ENCODE measurements around the gene PLS1. TPM values are rescaled to one million over a fixed set of nuclear protein-coding genes. Genes with fewer than 3 reads are reported as not detected.

The PLS1 gene
- polyA plus RNA-seq, 2 of the 4 experiments (the other 2 are of a cell fraction) = 18.5 to 78.1 TPM

GRCh38 chr3:142609136-142609535 lies 12.9 kb downstream of the PLS1 start:
- ATAC-seq (no peak), DNase-seq (ENCODE audit: low read depth in 1 of 2, low spot score in 1 of 2) (no peak), FAIRE-seq (no peak)
- no peak overlapping the region for H3K4me2 ChIP-seq
- peaks cover 24% of the 10 kb centered on the region for H3K4me1 ChIP-seq
- POLR2A ChIA-PET = no interaction called here
- no peak overlapping the region for H3K4me3 ChIP-seq
- TF ChIP-seq BCL3 (IDR thresholded peaks at IDR 0.05) (no peak), E2F6 (IDR thresholded peaks at IDR 0.05; ENCODE audit: borderline replicate concordance, low read depth) (no peak), MAZ (IDR thresholded peaks at IDR 0.05; ENCODE audit: borderline replicate concordance, low read depth, low read length) (no peak), FOXS1 (CRISPR knock-in tag; IDR thresholded peaks at IDR 0.05) (no peak), GATA3 (IDR thresholded peaks at IDR 0.05; ENCODE audit: borderline replicate concordance) (no peak), HOXB13 (CRISPR knock-in tag; IDR thresholded peaks at IDR 0.05; ENCODE audit: low read depth) (no peak), TFCP2L1 (CRISPR knock-in tag; IDR thresholded peaks at IDR 0.05) (no peak), EHF (CRISPR knock-in tag; IDR thresholded peaks at IDR 0.05) (no peak), ZNF302 (CRISPR knock-in tag; IDR thresholded peaks at IDR 0.05) (no peak), NPAS2 (CRISPR knock-in tag; IDR thresholded peaks at IDR 0.05; ENCODE audit: borderline replicate concordance) (no peak), MYC (IDR thresholded peaks at IDR 0.05; ENCODE audit: borderline replicate concordance, low read length) (no peak), FOSL2 (IDR thresholded peaks at IDR 0.05) (no peak), FOSL2 (CRISPR knock-in tag; IDR thresholded peaks at IDR 0.05) (no peak)
- CTCF ChIA-PET = interaction anchor here (1.0 to 2.0 kb wide), 4 partner anchors 12 to 219 kb away, joined by 3 to 9 read pairs (median 4); partner anchors contain the start of gene PLS1
- H3K9me3 ChIP-seq = no peaks in the 10 kb centered on the region
- WGBS (ENCODE audit: missing lambda C conversion rate) = 93% methylated on average over 1 of the region's 1 CpG
- no peak overlapping the region for H3K27ac ChIP-seq

- POLR2A ChIA-PET = no interaction called here
- CTCF ChIA-PET = interaction anchor here (0.6 to 1.4 kb wide), 3 partner anchors 14 to 40 kb away, joined by 3 to 4 read pairs (median 4); no protein-coding TSS in a partner anchor
These were observed 15.0 kb downstream of the PLS1 start for GRCh38 chr3:142611206-142611605.

More at GRCh38 chr3:142611206-142611605, 15.0 kb downstream of the PLS1 start:
- H3K4me2 ChIP-seq = no peak overlapping the region
- peaks cover 37% of the 10 kb centered on the region for H3K4me1 ChIP-seq
- WGBS (ENCODE audit: missing lambda C conversion rate) = 95% methylated on average over 1 of the region's 1 CpG
- TF ChIP-seq HMGXB4 (CRISPR knock-in tag; IDR thresholded peaks at IDR 0.05; ENCODE audit: borderline replicate concordance) (no peak), CHD2 (IDR thresholded peaks at IDR 0.05; ENCODE audit: low read length, partially characterized antibody) (no peak), CHD4 (IDR thresholded peaks at IDR 0.05; ENCODE audit: borderline replicate concordance) (no peak), RNF2 (IDR thresholded peaks at IDR 0.05; ENCODE audit: borderline replicate concordance, low read depth) (no peak), CTCF (IDR thresholded peaks at IDR 0.05) (no peak)
- no peak overlapping the region for H3K27ac ChIP-seq
- H3K4me3 ChIP-seq = no peak overlapping the region
- FAIRE-seq (no peak), DNase-seq (ENCODE audit: low read depth in 1 of 2, low spot score in 1 of 2) (no peak), ATAC-seq (no peak)
- H3K9me3 ChIP-seq = no peaks in the 10 kb centered on the region
